Stimulated activated CD8-positive, alpha-beta memory T cell treated with anti-CD3 and anti-CD28 coated beads, Interleukin-15, amount 100 ng/mL, for 24 hours (primary cell): Measurements from ENCODE around the gene IL12A.

ENCODE experiments used
- DNase-seq: peaks from one replicate; pipeline ENCODE4 v3.0.0-alpha.2; 2020; ENCODE audit warnings: low read depth

IL12A gene

GRCh38 chr3:159988617-159989271 lies at the start of gene IL12A:
Gene IL12A, plus strand, starts transcription at chr3:159988835.
- DNase-seq, result peak; percentile 72

GRCh38 chr3:159941038-159942000 lies 47.3 kb upstream of the IL12A start:
- DNase-seq, result no peak

GRCh38 chr3:159944781-159945180 lies 43.9 kb upstream of the IL12A start:
- DNase-seq, result no peak

- DNase-seq, result no peak
Observed at GRCh38 chr3:159945930-159946329, 42.7 kb upstream of the IL12A start.

- DNase-seq, result no peak
Observed at GRCh38 chr3:159947220-159947619, 41.4 kb upstream of the IL12A start.

GRCh38 chr3:159948429-159949144 lies 40.0 kb upstream of the IL12A start:
- DNase-seq, result no peak

GRCh38 chr3:159950156-159950898 lies 38.3 kb upstream of the IL12A start:
- no peak for DNase-seq

GRCh38 chr3:159951540-159951939 lies 37.1 kb upstream of the IL12A start:
- no peak for DNase-seq

- no peak for DNase-seq
Observed at GRCh38 chr3:159953325-159954085, 35.1 kb upstream of the IL12A start.

GRCh38 chr3:159960188-159961148 lies 28.2 kb upstream of the IL12A start:
- DNase-seq, result no peak

GRCh38 chr3:159964166-159964973 lies 24.3 kb upstream of the IL12A start:
- DNase-seq, result no peak

- no peak for DNase-seq
Observed at GRCh38 chr3:159971311-159971710, 17.3 kb upstream of the IL12A start.

GRCh38 chr3:159977295-159977694 lies 11.3 kb upstream of the IL12A start:
- DNase-seq, result no peak

GRCh38 chr3:159978353-159978752 lies 10.3 kb upstream of the IL12A start:
- DNase-seq, result no peak

GRCh38 chr3:159978918-159979703 lies 9.5 kb upstream of the IL12A start:
- DNase-seq, result no peak

GRCh38 chr3:159982442-159982974 lies 6.1 kb upstream of the IL12A start:
- DNase-seq, result no peak

GRCh38 chr3:159987291-159987711 lies 1.3 kb upstream of the IL12A start:
- no peak for DNase-seq
